ENCODE data around the gene SF3B4. TPM values are rescaled to one million over a fixed set of nuclear protein-coding genes. Genes with fewer than 3 reads are reported as not detected.
A peak's percentile ranks its signal among the peaks of the same experiment; 100 is the strongest.

The SF3B4 gene
- total and polyA plus RNA-seq, 2 of the 4 experiments (the other 2 are of a cell fraction) = 6.6 to 64.4 TPM

- ChIA-PET POLR2A (ENCODE audit: unreplicated experiment) (no interaction called here), CTCF (interaction anchor here (0.6 kb wide), 1 partner anchor 269 kb away, joined by 4 read pairs; no protein-coding TSS in a partner anchor)
- BruUV-seq (replicated peaks) = no TSS peak
- peak within 1 kb of the TSS; percentile 92 for H3K9ac ChIP-seq (ENCODE audit: low read depth, low read length)
- peak within 1 kb of the TSS; percentile 63 for H3K18ac ChIP-seq (ENCODE audit: low read depth, low read length)
- peak within 1 kb of the TSS; percentile 70 for H4K91ac ChIP-seq (ENCODE audit: insufficient read depth, low read depth, low read length)
- H3K9me1 ChIP-seq (ENCODE audit: insufficient read depth, low read length) = peaks cover 19% of the 10 kb centered on the region
- peak within 1 kb of the TSS; percentile 98 for H3K4me3 ChIP-seq (ENCODE audit: insufficient read depth, low read depth, low read length)
- in situ Hi-C loops (cut with MboI; ENCODE audit: low sequenced_read_pairs) (no loop called here), dilution Hi-C loops (cut with HindIII; ENCODE audit: low sequenced_read_pairs, unreplicated experiment) (no loop called here), intact Hi-C loops (cut with micrococcal nuclease) (no loop called here)
- H2BK5ac ChIP-seq (ENCODE audit: low read depth, low read length, poor library complexity, severe bottlenecking) = peak within 1 kb of the TSS; percentile 27
- H2BK20ac ChIP-seq (ENCODE audit: low read depth, low read length) = 0 out of 2 replicates have a peak within 1 kb of the TSS, but pooled peaks have one; percentile 39
- H3K4ac ChIP-seq (ENCODE audit: low read depth, low read length) = peak within 1 kb of the TSS; percentile 82
- TF ChIP-seq MXI1 (IDR thresholded peaks at IDR 0.05; ENCODE audit: borderline replicate concordance, low read depth, low read length) = no peak
- peak; percentile 50; the same call in 1 of the 2 replicates for TF ChIP-seq MAZ (IDR thresholded peaks at IDR 0.05; ENCODE audit: borderline replicate concordance, low read depth, low read length)
- TF ChIP-seq BHLHE40 (IDR thresholded peaks at IDR 0.05; ENCODE audit: low read depth, low read length) = peak; percentile 31; the same call in 1 of the 2 replicates
- H3K27ac ChIP-seq (ENCODE audit: insufficient read depth, low read length) = peak within 1 kb of the TSS; percentile 44
- peak; percentile 60 for DNase-seq
- peaks cover 10% of the 10 kb centered on the region for H3K36me3 ChIP-seq (ENCODE audit: control insufficient read depth, insufficient read depth, low read length)
- peak within 1 kb of the TSS; percentile 100 for H3K4me2 ChIP-seq (ENCODE audit: low read depth, low read length)
- peak within 1 kb of the TSS; percentile 55; the same call in 1 of the 2 replicates for H3K56ac ChIP-seq (ENCODE audit: extremely low read depth, insufficient read depth, low read length)
- H3K14ac ChIP-seq (replicated peaks; ENCODE audit: low read depth, low read length) = peak within 1 kb of the TSS; percentile 88
- no peaks in the 10 kb centered on the region for H3K9me3 ChIP-seq (ENCODE audit: control insufficient read depth, insufficient read depth, low read length)
- no CpG with 5 or more reads among the region's 24 CpGs for WGBS, 2 experiments (ENCODE audit: extremely low coverage in 2 of 2, insufficient read length in 1 of 2)
- H3K4me1 ChIP-seq (ENCODE audit: control insufficient read depth, insufficient read depth, low read length) = peaks cover 12% of the 10 kb centered on the region
- H4K8ac ChIP-seq (ENCODE audit: low read depth in 2 of 2, low read length in 2 of 2) = peak within 1 kb of the TSS; percentile 91 to 96
- peak within 1 kb of the TSS; percentile 97 for H2AK9ac ChIP-seq (replicated peaks; ENCODE audit: low read depth, low read length, poor library complexity)
- peak; percentile 94 for ATAC-seq (ENCODE audit: low read depth)
- peak within 1 kb of the TSS; percentile 90 for H3K23ac ChIP-seq (ENCODE audit: low read depth, low read length)
- peak within 1 kb of the TSS; percentile 95 for H2AK5ac ChIP-seq (ENCODE audit: low read depth, low read length)
- H2BK15ac ChIP-seq (ENCODE audit: low read depth, low read length) = peak within 1 kb of the TSS; percentile 81; the same call in 1 of the 3 replicates
- H2BK120ac ChIP-seq (ENCODE audit: low read depth, low read length) = peak within 1 kb of the TSS; percentile 73; the same call in 1 of the 2 replicates
- H4K20me1 ChIP-seq (ENCODE audit: insufficient read depth, low read length) = no peaks in the 10 kb centered on the region
- peak within 1 kb of the TSS; percentile 83 for H4K5ac ChIP-seq (ENCODE audit: low read depth, low read length)
- H2AFZ ChIP-seq (replicated peaks; ENCODE audit: low read length, poor library complexity) = peak within 1 kb of the TSS; percentile 99
- no peaks in the 10 kb centered on the region for H3K27me3 ChIP-seq (ENCODE audit: control insufficient read depth, insufficient read depth, low read length)
- peaks cover 5 to 30% of the 10 kb centered on the region in 2 experiments; a peak in 3 of 4 replicates for H3K79me1 ChIP-seq (ENCODE audit: low read depth in 1 of 2, low read length in 2 of 2)
These were observed 9.9 kb downstream of the SF3B4 start, which contains the start of gene SV2A for GRCh38 chr1:149917571-149918144. Gene SV2A (minus strand): TSS chr1:149917844. CDS start chr1:149913840, 4,004 bp downstream.
